ENCODE measurements around the gene TPP1.

The TPP1 gene

GRCh38 chr11:6596239-6596877 is 22.9 kb downstream of the TPP1 start:
- no peak for DNase-seq (ENCODE audit: low read depth in 3 of 3, low spot score in 1 of 3)

- DNase-seq (ENCODE audit: low read depth in 3 of 3, low spot score in 1 of 3), result no peak
Observed at GRCh38 chr11:6594142-6594768, 25.0 kb downstream of the TPP1 start.

- DNase-seq (ENCODE audit: low read depth in 3 of 3, low spot score in 1 of 3), result no peak
Observed at GRCh38 chr11:6588018-6588417, 31.2 kb downstream of the TPP1 start.

GRCh38 chr11:6587360-6587953 is 31.8 kb downstream of the TPP1 start:
- no peak for DNase-seq (ENCODE audit: low read depth in 3 of 3, low spot score in 1 of 3)

- no peak for DNase-seq (ENCODE audit: low read depth in 3 of 3, low spot score in 1 of 3)
Observed at GRCh38 chr11:6586434-6587359, 32.5 kb downstream of the TPP1 start.

- DNase-seq (ENCODE audit: low read depth in 3 of 3, low spot score in 1 of 3), result no peak
Observed at GRCh38 chr11:6584528-6584927, 34.7 kb downstream of the TPP1 start.

- no peak for DNase-seq (ENCODE audit: low read depth in 3 of 3, low spot score in 1 of 3)
Observed at GRCh38 chr11:6583584-6583983, 35.6 kb downstream of the TPP1 start.

- DNase-seq (ENCODE audit: low read depth in 3 of 3, low spot score in 1 of 3), result no peak
Observed at GRCh38 chr11:6579681-6580080, 39.5 kb downstream of the TPP1 start.

GRCh38 chr11:6578134-6578533 is 41.1 kb downstream of the TPP1 start:
- no peak for DNase-seq (ENCODE audit: low read depth in 3 of 3, low spot score in 1 of 3)

- DNase-seq (ENCODE audit: low read depth in 3 of 3, low spot score in 1 of 3), result no peak
Observed at GRCh38 chr11:6576471-6577373, 42.5 kb downstream of the TPP1 start.

- no peak for DNase-seq (ENCODE audit: low read depth in 3 of 3, low spot score in 1 of 3)
Observed at GRCh38 chr11:6574816-6575715, 44.2 kb downstream of the TPP1 start.

GRCh38 chr11:6572215-6572614 is 47.0 kb downstream of the TPP1 start:
- DNase-seq (ENCODE audit: low read depth in 3 of 3, low spot score in 1 of 3), result no peak

GRCh38 chr11:6571434-6572008 is 47.7 kb downstream of the TPP1 start:
- DNase-seq (ENCODE audit: low read depth in 3 of 3, low spot score in 1 of 3), result no peak

GRCh38 chr11:6570691-6571427 is 48.4 kb downstream of the TPP1 start:
- DNase-seq (ENCODE audit: low read depth in 3 of 3, low spot score in 1 of 3), result no peak

- DNase-seq (ENCODE audit: low read depth in 3 of 3, low spot score in 1 of 3), result no peak
Observed at GRCh38 chr11:6569706-6570105, 49.5 kb downstream of the TPP1 start.

- DNase-seq (ENCODE audit: low read depth in 3 of 3, low spot score in 1 of 3), result no peak
Observed at GRCh38 chr11:6568191-6568918, 50.9 kb downstream of the TPP1 start.

- no peak for DNase-seq (ENCODE audit: low read depth in 3 of 3, low spot score in 1 of 3)
Observed at GRCh38 chr11:6567371-6567745, 51.9 kb downstream of the TPP1 start.

Measured in stimulated activated CD4-positive, alpha-beta T cell treated with anti-CD3 and anti-CD28 coated beads, TNF-alpha, amount 100 ng/mL, for 1 hour (primary cell).